Hepatic stellate cell (primary cell): Measurements from ENCODE around the gene ARSH.
A peak's percentile ranks its signal among the peaks of the same experiment; 100 is the strongest.
"Not testable (repeated sequence)": the region's sequence is repeated elsewhere in the genome, so short reads cannot be mapped to it uniquely, and the experiment has no call there.

Source experiments
- DNase-seq: peaks from one replicate; pipeline ENCODE4 v3.0.0; 2011; ENCODE audit warnings: low spot score

ARSH gene

DNA sequence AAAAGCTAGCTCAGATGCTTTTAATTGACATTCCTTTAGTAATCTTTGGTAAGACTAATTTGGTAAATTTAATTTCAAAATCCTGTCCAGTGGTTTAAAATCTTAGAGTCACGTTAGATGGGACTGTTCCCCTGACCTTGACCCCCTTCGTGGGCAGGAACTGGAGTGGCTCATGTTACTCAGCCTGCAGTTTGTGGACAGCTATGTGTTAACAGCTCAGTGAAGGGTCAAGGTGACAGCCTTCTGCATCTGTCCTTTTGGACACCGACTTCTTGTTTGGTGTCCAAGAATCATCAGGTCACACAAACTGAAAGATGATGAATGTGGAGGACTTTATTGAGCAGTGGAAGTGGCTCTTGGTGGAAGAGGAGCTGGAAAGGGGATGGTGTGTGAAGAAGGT, 37.9 kb downstream of the ARSH start:
- DNase-seq = no peak

- no peak for DNase-seq
Observed at GRCh38 chrX:3044671-3045070, 38.3 kb downstream of the ARSH start.

DNA sequence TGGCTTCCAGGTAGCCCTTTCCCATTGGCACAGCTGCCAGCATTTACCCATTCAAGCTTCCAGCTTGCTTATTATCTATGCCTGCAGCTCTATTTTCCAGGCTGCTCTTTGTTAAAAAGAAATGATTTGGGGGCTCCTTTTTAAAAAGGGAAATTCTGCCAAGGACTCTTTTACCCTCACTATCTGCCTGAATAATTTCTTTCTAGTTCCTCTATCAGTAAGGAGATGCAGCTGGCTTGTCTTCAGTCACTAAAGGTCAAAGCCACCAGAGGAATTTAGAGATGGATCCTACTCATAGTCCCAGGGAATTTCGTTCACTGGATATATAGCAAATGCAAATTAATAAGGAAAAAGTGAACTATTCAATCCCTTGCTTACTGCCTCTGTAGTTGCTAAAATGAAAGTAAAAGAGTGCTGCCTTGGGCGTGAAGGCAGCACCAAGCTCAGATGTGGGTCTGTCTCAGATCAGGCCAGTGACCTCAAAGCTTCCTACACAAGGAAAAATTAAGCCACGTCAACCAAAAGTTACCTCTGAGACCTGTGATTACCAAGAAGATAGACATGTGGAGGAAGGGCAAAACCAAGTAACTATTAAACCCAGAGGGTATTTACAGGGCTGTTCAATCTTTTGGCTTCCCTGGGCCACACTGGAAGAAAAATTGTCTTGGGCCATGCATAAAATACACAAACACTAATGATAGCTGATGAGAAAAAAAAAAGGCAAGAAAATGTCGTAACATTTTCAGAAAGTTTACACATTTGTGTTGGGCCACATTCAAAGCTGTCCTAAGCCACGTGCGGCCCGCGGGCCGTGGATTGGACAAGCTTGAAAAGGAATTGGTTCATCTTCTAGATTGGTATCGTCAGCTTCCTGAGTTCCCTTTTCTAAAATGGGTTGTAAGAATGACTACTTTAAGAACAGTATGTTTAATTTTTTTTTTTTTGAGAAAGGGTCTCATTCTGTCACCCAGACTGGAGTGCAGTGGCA, 40.2 kb downstream of the ARSH start:
- no peak for DNase-seq

DNA sequence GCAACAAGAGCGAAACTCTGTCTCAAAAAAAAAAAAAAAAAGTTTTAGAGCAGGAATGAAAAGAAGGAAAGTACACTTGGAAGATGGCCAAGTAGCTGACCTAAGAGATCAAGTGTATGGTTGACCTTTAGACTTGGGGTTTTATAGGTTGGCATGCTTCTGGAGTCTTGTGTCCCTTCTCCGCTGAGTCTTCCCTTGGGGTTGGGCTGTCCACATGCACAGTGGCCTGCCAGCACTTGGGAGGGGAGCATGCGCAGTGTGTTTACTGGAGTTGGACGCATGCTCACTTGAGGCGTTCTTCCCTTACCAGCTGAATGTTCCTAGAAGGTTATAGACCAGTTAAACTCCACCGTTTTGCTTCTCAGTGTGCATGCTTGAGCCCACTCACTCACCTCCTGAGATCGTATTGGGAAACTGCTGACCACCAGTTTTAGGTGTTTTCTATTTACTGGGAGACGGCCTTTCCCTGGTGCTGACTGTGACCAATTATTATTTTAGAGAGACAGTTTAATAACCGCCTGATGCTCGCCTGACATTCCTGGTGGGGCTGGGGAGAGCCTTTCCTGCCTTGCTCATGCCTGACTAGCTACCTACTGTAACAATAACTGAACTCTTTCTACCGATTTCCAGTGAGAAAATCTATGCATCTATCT, 44.3 kb downstream of the ARSH start:
- DNase-seq = not testable (repeated sequence)

DNA sequence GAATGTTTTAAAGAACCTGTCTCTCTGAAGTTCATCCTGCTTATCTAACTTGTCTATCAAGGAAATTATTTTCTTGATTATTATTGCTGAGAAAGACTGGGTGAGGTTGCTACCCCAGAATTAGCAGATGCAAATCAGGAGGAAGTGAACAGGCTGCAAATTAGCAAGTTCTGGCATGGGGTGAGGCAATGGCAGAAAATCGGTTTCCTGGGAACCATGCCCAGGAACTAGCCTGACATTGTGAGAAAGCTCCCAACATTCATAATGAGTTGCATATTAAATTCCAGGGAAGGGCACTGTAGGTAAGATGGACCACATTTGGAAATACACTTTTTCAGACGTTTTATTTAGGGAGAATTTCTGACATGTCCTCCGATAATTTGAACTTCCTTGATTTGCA, 46.5 kb downstream of the ARSH start:
- no peak for DNase-seq

DNA sequence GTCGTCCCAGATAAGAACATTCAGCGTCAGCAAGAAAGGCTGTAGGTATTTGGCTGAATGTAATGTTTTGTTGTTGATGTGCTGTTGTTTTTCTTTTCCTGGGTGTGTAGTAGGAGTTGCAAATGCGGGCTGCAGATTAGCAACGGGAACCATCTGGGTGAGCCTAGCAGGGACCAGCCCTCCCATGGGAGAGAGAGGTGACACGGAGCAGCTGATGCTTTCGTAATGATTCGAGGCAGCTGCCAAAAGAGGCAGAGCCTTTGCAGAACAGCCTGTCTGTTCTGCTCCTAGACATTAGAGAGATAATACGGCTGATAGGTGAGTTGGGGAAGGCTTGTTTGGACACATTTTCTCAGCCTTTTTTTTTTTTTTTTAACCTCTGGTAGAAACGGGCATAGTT, 60.2 kb downstream of the ARSH start:
- DNase-seq = peak; percentile 4

- DNase-seq = no peak
Observed at GRCh38 chrX:3075959-3076358, 69.6 kb downstream of the ARSH start.

DNA sequence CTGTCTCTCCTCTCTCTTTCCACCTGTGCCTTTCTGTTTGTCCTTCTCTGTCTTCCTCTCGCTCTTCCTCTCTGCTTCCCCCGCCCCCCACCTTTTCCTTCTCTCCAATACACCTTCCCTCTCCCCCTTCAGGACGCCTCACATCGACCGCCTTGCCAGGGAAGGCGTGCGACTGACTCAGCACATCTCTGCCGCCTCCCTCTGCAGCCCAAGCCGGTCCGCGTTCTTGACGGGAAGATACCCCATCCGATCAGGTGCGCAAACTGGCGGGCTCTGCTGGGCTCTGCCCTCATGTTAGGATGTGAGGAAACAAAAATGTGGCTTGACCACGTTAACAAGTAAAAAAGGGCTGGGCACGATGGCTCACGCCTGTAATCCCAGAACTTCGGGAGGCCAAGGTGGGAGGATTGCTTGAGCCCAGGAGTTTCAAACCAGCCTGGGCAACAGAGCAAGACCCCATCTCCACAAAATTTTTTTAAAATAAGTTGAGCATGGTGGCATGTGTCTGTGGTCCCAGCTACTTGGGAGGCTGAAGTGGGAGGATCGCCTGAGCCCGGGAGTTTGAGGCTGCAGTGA, 70.2 kb downstream of the ARSH start:
- no peak for DNase-seq
